PC-9 (cell line): Measurements from ENCODE around the gene PPIL6. TPM values are rescaled to one million over a fixed set of nuclear protein-coding genes. Genes with fewer than 3 reads are reported as not detected.

Experiments
- BruUV-seq: library from RNA; stranded (reverse); fragments of 400-500 nt; replicated peaks from 2 replicates; lab custom pipeline; 2021; lab: Mats Ljungman, UMichigan
- CTCF ChIA-PET: fragments of 300-600 bp; sonication (Branson Sonifier 250); formaldehyde crosslinking; loops from one replicate; lab custom pipeline; 2022; ENCODE audit warnings: antibody characterized with exemption; lab: Charles Lee
- POLR2A ChIA-PET: fragments of 300-600 bp; sonication (Branson Sonifier 250); formaldehyde crosslinking; loops from one replicate; lab custom pipeline; 2022; ENCODE audit warnings: antibody characterized with exemption; ENCODE audit not compliant: unreplicated experiment; lab: Charles Lee
- DNase-seq, 2 experiments: peaks; one replicate each; pipeline versions ENCODE4 v3.0.0 to v3.0.0-alpha.2; 2015 to 2022; ENCODE audit warnings: mixed read lengths in 1 of 2
- H2AFZ ChIP-seq: fragments of 200-600 bp; sonication (generic); 2 replicates; pipeline ENCODE4 v1.8.1; 2017; ENCODE audit warnings: antibody characterized with exemption
- H3F3A ChIP-seq: fragments of 200-600 bp; sonication (generic); 2 replicates; pipeline ENCODE4 v1.8.1; 2017; ENCODE audit warnings: antibody characterized with exemption, mild to moderate bottlenecking, low read depth; ENCODE audit not compliant: insufficient read depth
- H3K27ac ChIP-seq: fragments of 200-600 bp; sonication (generic); 2 replicates; pipeline ENCODE4 v1.6.1; 2016; ENCODE audit warnings: mixed run types
- H3K27me3 ChIP-seq: fragments of 200-600 bp; sonication (generic); 2 replicates; pipeline ENCODE4 v1.6.1; 2016; ENCODE audit warnings: low read depth, mixed run types; ENCODE audit not compliant: insufficient read depth
- H3K36me3 ChIP-seq: fragments of 200-600 bp; sonication (generic); 2 replicates; pipeline ENCODE4 v1.6.1; 2016; ENCODE audit warnings: low read depth, mixed run types
- H3K4me1 ChIP-seq: fragments of 200-600 bp; sonication (generic); replicated peaks from 2 replicates; pipeline ENCODE4 v1.6.1; 2016; ENCODE audit warnings: mixed run types; ENCODE audit not compliant: insufficient read depth
- H3K4me2 ChIP-seq: fragments of 200-600 bp; sonication (generic); 2 replicates; pipeline ENCODE4 v1.6.1; 2017; ENCODE audit warnings: mixed run types
- H3K4me3 ChIP-seq: fragments of 200-600 bp; sonication (generic); 2 replicates; pipeline ENCODE4 v1.6.1; 2016; ENCODE audit warnings: mixed run types
- H3K79me2 ChIP-seq: fragments of 200-600 bp; sonication (generic); 2 replicates; pipeline ENCODE4 v1.6.1; 2017; ENCODE audit warnings: low read depth, mixed run types
- H3K9me2 ChIP-seq: fragments of 200-600 bp; sonication (generic); 2 replicates; pipeline ENCODE4 v1.8.1; 2017; ENCODE audit warnings: mild to moderate bottlenecking; ENCODE audit not compliant: insufficient read depth
- H3K9me3 ChIP-seq: fragments of 200-600 bp; sonication (generic); 2 replicates; pipeline ENCODE4 v1.8.1; 2016; ENCODE audit warnings: low read depth; ENCODE audit not compliant: insufficient read depth
- H4K20me1 ChIP-seq: fragments of 200-600 bp; sonication (generic); 2 replicates; pipeline ENCODE4 v1.8.1; 2017; ENCODE audit not compliant: insufficient read depth
- CTCF ChIP-seq: fragments of 200-600 bp; sonication (generic); conservative IDR thresholded peaks from 2 replicates; pipeline ENCODE4 v1.6.1; 2017; ENCODE audit warnings: mixed run types, antibody characterized with exemption, mild to moderate bottlenecking, moderate library complexity
- EZH2 ChIP-seq: fragments of 200-600 bp; sonication (generic); IDR thresholded peaks from 2 replicates; pipeline ENCODE4 v1.8.0; 2017; ENCODE audit warnings: antibody characterized with exemption, low read depth
- intact Hi-C: fragments of 100-400 bp; cut with micrococcal nuclease; formaldehyde crosslinking; loops from one replicate; pipeline ENCODE4 v1.10.0; 2022; ENCODE audit not compliant: unreplicated experiment
- total RNA-seq: library from RNA; stranded (reverse); gene quantifications from 2 replicates; pipeline ENCODE4 v1.2.3, GENCODE V29; 2021

The PPIL6 gene
- total RNA-seq, 1 experiment from 2014 or later = 15.5 TPM

GRCh38 chr6:109381747-109382575 is 58.5 kb downstream of the PPIL6 start, which contains the start of gene CD164:
Gene CD164, minus strand, starts transcription at chr6:109382467. Its CDS starts 89 bp downstream, at chr6:109382378.
- Histone ChIP-seq H3K27ac (peak within 1 kb of the TSS; percentile 93), H3K27me3 (no peaks in the 10 kb centered on the region), H3K9me3 (no peaks in the 10 kb centered on the region), H3K79me2 (peaks cover 49% of the 10 kb centered on the region), H3F3A (peaks cover 26% of the 10 kb centered on the region), H4K20me1 (peaks cover 42% of the 10 kb centered on the region), H3K36me3 (peaks cover 33% of the 10 kb centered on the region), H3K4me3 (peak within 1 kb of the TSS; percentile 77), H3K4me1 (peaks cover 43% of the 10 kb centered on the region), H3K4me2 (peak within 1 kb of the TSS; percentile 89), H3K9me2 (no peaks in the 10 kb centered on the region), H2AFZ (peak within 1 kb of the TSS; percentile 71)
- ChIA-PET POLR2A (no interaction called here), CTCF (interaction anchor here (0.6 to 2.6 kb wide), 2 partner anchors 194 to 912 kb away, joined by 3 to 17 read pairs; no protein-coding TSS in a partner anchor)
- DNase-seq = peak; percentile 84 to 92
- TF ChIP-seq CTCF (no peak), EZH2 (no peak)
- no TSS peak for BruUV-seq
- intact Hi-C loops = loop anchor here (1.0 to 10.0 kb wide), 6 partner anchors 40 to 825 kb away; partner anchors contain the start of genes AK9, CEP57L1, FIG4 and ZBTB24

GRCh38 chr6:109381061-109381746 is 59.2 kb downstream of the PPIL6 start:
- no TSS peak for BruUV-seq
- peak overlapping the region; percentile 89 for H3K4me2 ChIP-seq
- peaks cover 26% of the 10 kb centered on the region for H3F3A ChIP-seq
- H3K9me2 ChIP-seq = no peaks in the 10 kb centered on the region
- H3K36me3 ChIP-seq = peaks cover 41% of the 10 kb centered on the region
- H3K27me3 ChIP-seq = no peaks in the 10 kb centered on the region
- peaks cover 43% of the 10 kb centered on the region for H3K4me1 ChIP-seq
- H3K4me3 ChIP-seq = peak overlapping the region; percentile 77
- TF ChIP-seq CTCF (no peak), EZH2 (no peak)
- intact Hi-C loops = loop anchor here (5.0 to 10.0 kb wide), 3 partner anchors 39 to 824 kb away; no protein-coding TSS in a partner anchor
- H2AFZ ChIP-seq = peak overlapping the region; percentile 71
- H3K9me3 ChIP-seq = no peaks in the 10 kb centered on the region
- H4K20me1 ChIP-seq = peaks cover 48% of the 10 kb centered on the region
- DNase-seq = no peak
- POLR2A ChIA-PET = no interaction called here
- H3K27ac ChIP-seq = peak overlapping the region; percentile 93
- CTCF ChIA-PET = no interaction called here
- H3K79me2 ChIP-seq = peaks cover 57% of the 10 kb centered on the region

- intact Hi-C loops = loop anchor here (5.0 to 10.0 kb wide), 3 partner anchors 37 to 822 kb away; no protein-coding TSS in a partner anchor
- H3K79me2 ChIP-seq = peaks cover 64% of the 10 kb centered on the region
- H3K27ac ChIP-seq = no peak overlapping the region
- TF ChIP-seq EZH2 (no peak), CTCF (no peak)
- peaks cover 33% of the 10 kb centered on the region for H3K4me1 ChIP-seq
- peaks cover 23% of the 10 kb centered on the region for H3F3A ChIP-seq
- H2AFZ ChIP-seq = no peak overlapping the region
- no TSS peak for BruUV-seq
- H3K9me2 ChIP-seq = no peaks in the 10 kb centered on the region
- POLR2A ChIA-PET = no interaction called here
- peak overlapping the region; percentile 89 for H3K4me2 ChIP-seq
- H3K4me3 ChIP-seq = peak overlapping the region; percentile 77
- peaks cover 52% of the 10 kb centered on the region for H4K20me1 ChIP-seq
- CTCF ChIA-PET = no interaction called here
- H3K27me3 ChIP-seq = no peaks in the 10 kb centered on the region
- DNase-seq = no peak
- H3K36me3 ChIP-seq = peaks cover 56% of the 10 kb centered on the region
- no peaks in the 10 kb centered on the region for H3K9me3 ChIP-seq
These were observed 60.7 kb downstream of the PPIL6 start for GRCh38 chr6:109379711-109380110.
